ENCODE results near the gene COL4A1.

COL4A1 gene

GRCh38 chr13:110231348-110232047, 75.5 kb downstream of the COL4A1 start:
- TF ChIP-seq GATA1 (IDR thresholded peaks at IDR 0.05; ENCODE audit: low read depth, low read length): no peak
- no peak for TF ChIP-seq POLR2A (IDR thresholded peaks at IDR 0.05; ENCODE audit: low read length)
- no peak for DNase-seq

- TF ChIP-seq GATA1 (IDR thresholded peaks at IDR 0.05; ENCODE audit: low read depth, low read length): no peak
- TF ChIP-seq POLR2A (IDR thresholded peaks at IDR 0.05; ENCODE audit: low read length): no peak
- DNase-seq: no peak
Observed at GRCh38 chr13:110230661-110231347, 76.2 kb downstream of the COL4A1 start.

DNA sequence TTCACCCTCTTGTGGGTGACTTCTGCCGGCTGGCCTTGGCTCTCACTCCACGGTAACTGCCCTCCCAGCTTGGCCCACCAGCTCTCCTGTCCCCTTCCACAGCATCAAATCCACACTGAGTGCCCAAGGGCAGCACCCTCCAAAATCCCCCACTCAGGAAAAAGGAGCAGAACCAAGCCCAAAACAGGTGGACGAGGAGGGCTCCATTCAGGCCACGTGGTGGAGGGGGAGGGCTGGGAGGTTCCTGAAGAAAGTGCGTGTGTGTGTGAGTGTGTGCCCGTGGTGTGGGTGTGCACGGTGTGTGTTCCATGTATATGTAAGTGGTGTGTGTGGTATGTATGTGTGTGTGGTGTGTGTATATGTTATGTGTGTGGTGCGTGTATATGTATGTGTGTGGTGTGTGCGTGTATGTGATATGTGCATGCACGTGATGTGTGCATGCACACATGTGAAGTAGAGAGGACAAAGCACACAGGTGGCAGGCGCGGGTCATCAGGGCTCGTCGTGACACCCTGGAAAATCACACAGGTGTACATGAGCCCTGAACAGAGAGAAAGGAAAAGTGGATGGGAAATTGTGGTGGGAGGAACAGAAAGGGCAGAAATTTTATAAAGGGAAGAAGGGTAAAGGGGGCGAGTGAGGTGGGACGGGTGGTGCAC, 76.9 kb downstream of the COL4A1 start:
- no peak for TF ChIP-seq POLR2A (IDR thresholded peaks at IDR 0.05; ENCODE audit: low read length)
- no peak for TF ChIP-seq GATA1 (IDR thresholded peaks at IDR 0.05; ENCODE audit: low read depth, low read length)
- no peak for DNase-seq

DNA sequence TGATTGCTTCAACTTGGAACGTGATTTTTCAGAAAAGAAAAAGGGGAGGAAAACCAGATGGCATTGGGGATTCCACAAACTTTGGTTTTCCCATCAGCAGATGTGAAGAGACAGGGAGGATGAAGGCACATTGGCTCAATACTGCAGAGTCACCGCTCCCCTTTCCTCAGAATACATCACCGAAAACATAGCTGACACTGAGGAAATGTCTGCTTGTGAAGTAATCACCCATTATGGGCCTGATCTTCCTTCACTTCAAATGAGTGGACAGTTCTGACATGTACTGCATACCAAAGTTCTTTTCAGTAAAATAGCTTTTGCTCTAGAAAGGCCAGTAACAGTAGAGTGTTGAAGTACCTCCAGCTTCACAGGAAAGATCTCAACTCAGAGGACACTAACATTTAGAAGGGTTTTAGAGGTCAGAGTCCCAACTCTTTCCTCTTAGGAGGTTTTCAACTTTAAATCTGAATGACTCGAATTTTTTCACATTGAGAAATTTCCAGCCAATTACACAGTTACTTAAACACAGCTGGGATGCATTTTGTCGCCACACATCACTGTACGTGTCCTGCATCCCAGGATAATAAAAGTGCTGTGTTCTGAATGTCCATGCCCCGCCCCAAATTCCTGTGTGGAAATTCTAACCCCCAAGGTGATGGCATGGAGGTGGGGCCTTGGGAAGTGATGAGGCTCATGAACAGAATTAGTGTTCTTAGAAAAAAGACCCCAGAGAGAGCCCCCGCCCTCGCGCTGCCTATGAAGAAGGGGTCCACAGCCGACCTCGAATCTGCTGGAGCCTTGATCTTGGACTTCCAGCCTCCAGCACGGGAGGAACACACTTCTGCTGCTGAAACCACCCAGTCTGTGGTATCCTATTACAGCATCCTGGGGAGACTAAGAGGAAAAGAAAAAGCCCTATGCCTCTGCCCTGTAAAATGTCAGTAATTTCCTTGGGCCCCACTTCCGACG, 77.7 kb downstream of the COL4A1 start:
- DNase-seq: no peak
- TF ChIP-seq POLR2A (IDR thresholded peaks at IDR 0.05; ENCODE audit: low read length) (no peak), GATA1 (IDR thresholded peaks at IDR 0.05; ENCODE audit: low read depth, low read length) (no peak)

DNA sequence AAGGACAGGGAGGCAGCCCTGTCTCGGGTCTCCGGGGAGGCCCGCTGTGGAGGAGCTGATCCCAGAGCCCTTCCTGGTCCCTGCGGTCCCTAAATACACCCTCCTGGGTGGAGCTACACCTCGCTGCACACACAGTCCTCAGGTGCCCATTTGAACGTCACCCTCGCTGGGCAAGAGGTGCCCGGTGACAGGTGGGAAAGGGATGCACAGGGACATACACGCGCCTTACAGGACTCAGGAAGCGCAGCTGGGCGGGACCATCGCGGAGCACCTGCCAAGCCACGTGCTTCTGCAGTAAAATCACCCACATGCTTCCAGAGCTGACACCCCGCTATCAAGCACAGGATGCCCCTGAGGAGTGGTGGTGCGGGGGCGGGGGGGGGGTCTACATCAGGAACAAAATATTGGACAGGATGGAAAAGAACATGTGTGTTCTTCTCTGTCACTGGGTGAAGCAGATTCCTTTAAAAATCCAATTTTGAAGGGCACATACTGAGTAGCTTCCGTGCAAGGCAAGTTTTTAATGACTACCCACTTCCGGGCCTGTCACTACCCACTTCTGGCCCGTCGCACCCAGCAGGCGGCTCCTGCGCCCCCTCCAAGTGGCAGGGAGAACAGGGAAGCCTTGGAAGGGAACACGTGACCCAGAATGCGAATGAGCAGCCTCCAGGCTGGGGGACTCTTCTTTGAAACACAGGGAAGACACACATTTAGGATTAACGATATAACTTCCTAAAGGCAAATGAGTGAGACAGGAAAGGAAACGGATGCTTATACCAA, 78.9 kb downstream of the COL4A1 start:
- TF ChIP-seq POLR2A (IDR thresholded peaks at IDR 0.05; ENCODE audit: low read length) (no peak), GATA1 (IDR thresholded peaks at IDR 0.05; ENCODE audit: low read depth, low read length) (no peak)
- no peak for DNase-seq

- TF ChIP-seq POLR2A (IDR thresholded peaks at IDR 0.05; ENCODE audit: low read length) (no peak), GATA1 (IDR thresholded peaks at IDR 0.05; ENCODE audit: low read depth, low read length) (no peak)
- no peak for DNase-seq
Observed at GRCh38 chr13:110227416-110227815, 79.5 kb downstream of the COL4A1 start.

DNA sequence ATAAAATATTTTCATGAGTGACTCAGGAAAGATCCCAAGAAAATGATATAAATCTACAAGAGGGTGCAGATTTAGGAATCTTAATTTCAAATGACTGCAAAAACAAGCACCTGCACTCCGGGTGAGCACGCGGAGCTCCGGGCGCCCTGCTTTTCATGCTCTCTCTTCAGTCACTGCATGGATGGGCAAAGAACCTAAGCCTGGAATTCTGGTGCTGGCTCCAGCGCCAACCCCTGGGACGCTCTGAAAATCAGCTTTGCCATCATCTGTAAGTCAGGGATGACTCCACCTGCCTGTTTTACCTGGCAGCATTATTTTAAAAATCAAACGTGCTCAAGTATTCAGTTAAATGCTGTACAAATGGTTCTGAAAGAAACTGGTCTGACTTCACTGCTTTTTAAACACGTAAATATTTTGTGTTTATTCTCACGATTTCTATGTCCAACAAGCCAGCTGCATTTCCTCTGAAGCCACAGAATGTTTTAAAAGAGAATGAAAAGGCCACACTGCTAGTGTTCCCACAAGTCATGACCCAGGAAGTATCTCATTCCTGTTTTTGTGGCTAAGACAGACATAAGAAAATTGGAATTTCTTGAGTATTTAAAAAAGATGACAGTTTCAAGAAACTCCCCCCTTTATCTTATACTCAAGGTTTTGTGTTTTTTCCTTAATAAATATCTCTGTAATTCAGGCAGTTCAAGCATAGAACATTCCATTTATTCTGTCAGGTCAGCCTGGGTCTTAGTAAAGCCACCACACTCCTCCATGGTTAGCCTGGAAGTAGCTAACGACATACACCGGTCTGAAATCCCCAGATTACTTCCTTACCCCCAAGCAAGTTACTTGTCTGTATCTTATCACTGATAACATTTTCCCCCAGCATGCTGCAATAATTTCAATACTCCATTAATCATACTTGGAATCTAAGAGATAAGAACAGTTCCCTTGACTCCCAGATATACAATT, 81.1 kb downstream of the COL4A1 start:
- no peak for DNase-seq
- TF ChIP-seq POLR2A (IDR thresholded peaks at IDR 0.05; ENCODE audit: low read length): no peak
- TF ChIP-seq GATA1 (IDR thresholded peaks at IDR 0.05; ENCODE audit: low read depth, low read length): no peak

GRCh38 chr13:110225003-110225402, 82.0 kb downstream of the COL4A1 start:
- TF ChIP-seq GATA1 (IDR thresholded peaks at IDR 0.05; ENCODE audit: low read depth, low read length): no peak
- TF ChIP-seq POLR2A (IDR thresholded peaks at IDR 0.05; ENCODE audit: low read length): no peak
- no peak for DNase-seq

- no peak for DNase-seq
- no peak for TF ChIP-seq GATA1 (IDR thresholded peaks at IDR 0.05; ENCODE audit: low read depth, low read length)
- TF ChIP-seq POLR2A (IDR thresholded peaks at IDR 0.05; ENCODE audit: low read length): no peak
Observed at GRCh38 chr13:110224519-110224918, 82.4 kb downstream of the COL4A1 start.

DNA sequence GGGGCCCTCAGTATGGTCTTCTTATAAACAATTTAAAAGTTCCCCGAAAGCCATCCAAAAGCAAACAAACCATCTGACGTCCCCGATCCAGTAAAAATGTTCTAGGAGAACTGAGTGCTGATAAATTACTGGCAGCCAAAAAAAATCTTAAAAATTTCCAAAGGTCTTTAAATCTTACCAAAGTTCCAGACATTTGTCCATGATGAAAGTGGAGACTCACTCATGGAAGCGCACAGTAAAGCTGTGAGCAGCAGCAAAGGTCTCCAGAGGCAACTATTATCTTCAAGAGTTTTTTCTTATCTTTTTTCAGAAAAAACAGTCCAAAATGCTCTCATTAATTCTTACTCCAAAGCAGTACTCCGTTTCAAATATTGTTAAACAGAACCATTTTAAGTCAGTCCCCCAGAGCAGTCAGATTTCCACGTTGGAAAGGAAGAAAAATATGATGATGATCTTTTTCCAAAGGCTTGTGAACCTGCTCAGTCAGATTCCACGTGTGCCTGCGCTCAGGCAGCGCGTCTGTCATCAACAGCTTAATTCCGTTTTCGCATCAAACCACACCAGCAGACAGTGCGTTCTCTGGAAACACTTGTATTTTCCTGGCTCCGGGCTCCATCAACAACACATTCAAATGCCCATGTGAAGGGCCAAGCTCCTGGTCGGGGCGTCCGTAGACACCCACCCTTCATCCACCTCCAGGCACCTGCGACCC, 85.4 kb downstream of the COL4A1 start:
- DNase-seq: no peak

DNA sequence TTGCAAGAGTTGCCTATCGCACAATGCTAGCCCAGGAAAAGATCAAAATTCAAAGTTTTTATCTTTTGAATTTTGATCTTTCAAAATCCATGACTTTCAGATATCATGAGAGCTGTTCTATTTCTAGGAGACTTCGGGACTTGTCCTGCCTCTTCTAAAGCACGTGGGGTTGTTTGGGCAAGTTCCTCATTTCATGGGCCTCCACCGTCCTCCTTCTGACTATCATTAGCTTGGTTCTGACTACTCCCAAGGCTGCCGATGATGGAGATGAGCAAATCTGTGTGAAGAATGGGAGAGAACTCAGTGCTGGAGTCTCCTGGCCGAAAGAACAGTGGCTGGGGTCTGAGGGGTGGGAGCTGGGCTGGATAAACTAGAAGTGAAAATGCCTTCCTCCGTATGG, 86.5 kb downstream of the COL4A1 start:
- TF ChIP-seq GATA1 (IDR thresholded peaks at IDR 0.05; ENCODE audit: low read depth, low read length) (no peak), POLR2A (IDR thresholded peaks at IDR 0.05; ENCODE audit: low read length) (no peak)
- no peak for DNase-seq

More for the DNA sequence above, 85.4 kb downstream of the COL4A1 start:
- no peak for TF ChIP-seq GATA1 (IDR thresholded peaks at IDR 0.05; ENCODE audit: low read depth, low read length)
- no peak for TF ChIP-seq POLR2A (IDR thresholded peaks at IDR 0.05; ENCODE audit: low read length)
